Measurements from ENCODE around the gene LYZL4.

The LYZL4 gene

GRCh38 chr3:42410370-42411131 is at the start of gene LYZL4:
Gene LYZL4, minus strand, starts transcription at chr3:42410610. Its CDS starts 3,359 bp downstream, at chr3:42407251.
- Mint-ChIP-seq H3K4me1 (ENCODE audit: low read depth) (no peaks in the 10 kb centered on the region), H3K4me3 (no peak within 1 kb of the TSS), H3K27me3 (ENCODE audit: low read depth) (peaks cover 7% of the 10 kb centered on the region), H3K9me3 (no peaks in the 10 kb centered on the region), H3K27ac (no peak within 1 kb of the TSS), H3K36me3 (ENCODE audit: low read depth) (no peaks in the 10 kb centered on the region)
- DNase-seq (ENCODE audit: low spot score): no peak

GRCh38 chr3:42459151-42459550 is 48.7 kb upstream of the LYZL4 start:
- no peaks in the 10 kb centered on the region for H3K4me1 Mint-ChIP-seq (ENCODE audit: low read depth)
- H3K4me3 Mint-ChIP-seq: no peak overlapping the region
- no peak for DNase-seq (ENCODE audit: low spot score)
- H3K27me3 Mint-ChIP-seq (ENCODE audit: low read depth): peaks cover 16% of the 10 kb centered on the region
- H3K27ac Mint-ChIP-seq: no peak overlapping the region
- H3K9me3 Mint-ChIP-seq: no peaks in the 10 kb centered on the region
- H3K36me3 Mint-ChIP-seq (ENCODE audit: low read depth): no peaks in the 10 kb centered on the region

GRCh38 chr3:42456211-42456610 is 45.8 kb upstream of the LYZL4 start:
- Mint-ChIP-seq H3K4me1 (ENCODE audit: low read depth) (no peaks in the 10 kb centered on the region), H3K4me3 (no peak overlapping the region), H3K9me3 (no peaks in the 10 kb centered on the region), H3K36me3 (ENCODE audit: low read depth) (no peaks in the 10 kb centered on the region), H3K27ac (no peak overlapping the region), H3K27me3 (ENCODE audit: low read depth) (peaks cover 15% of the 10 kb centered on the region)
- no peak for DNase-seq (ENCODE audit: low spot score)

GRCh38 chr3:42451546-42452230 is 41.3 kb upstream of the LYZL4 start:
- H3K9me3 Mint-ChIP-seq: no peaks in the 10 kb centered on the region
- H3K36me3 Mint-ChIP-seq (ENCODE audit: low read depth): no peaks in the 10 kb centered on the region
- no peak overlapping the region for H3K4me3 Mint-ChIP-seq
- peaks cover 6% of the 10 kb centered on the region for H3K27me3 Mint-ChIP-seq (ENCODE audit: low read depth)
- no peak for DNase-seq (ENCODE audit: low spot score)
- H3K4me1 Mint-ChIP-seq (ENCODE audit: low read depth): no peaks in the 10 kb centered on the region
- no peak overlapping the region for H3K27ac Mint-ChIP-seq

GRCh38 chr3:42451116-42451515 is 40.7 kb upstream of the LYZL4 start:
- Mint-ChIP-seq H3K4me3 (no peak overlapping the region), H3K9me3 (no peaks in the 10 kb centered on the region), H3K4me1 (ENCODE audit: low read depth) (no peaks in the 10 kb centered on the region), H3K36me3 (ENCODE audit: low read depth) (no peaks in the 10 kb centered on the region), H3K27me3 (ENCODE audit: low read depth) (peaks cover 4% of the 10 kb centered on the region), H3K27ac (no peak overlapping the region)
- DNase-seq (ENCODE audit: low spot score): no peak

- Mint-ChIP-seq H3K36me3 (ENCODE audit: low read depth) (no peaks in the 10 kb centered on the region), H3K9me3 (no peaks in the 10 kb centered on the region), H3K27me3 (ENCODE audit: low read depth) (peaks cover 5% of the 10 kb centered on the region), H3K4me1 (ENCODE audit: low read depth) (no peaks in the 10 kb centered on the region), H3K27ac (no peak overlapping the region), H3K4me3 (no peak overlapping the region)
- no peak for DNase-seq (ENCODE audit: low spot score)
These were observed 40.2 kb upstream of the LYZL4 start for GRCh38 chr3:42450567-42450966.

GRCh38 chr3:42447481-42447880 is 37.1 kb upstream of the LYZL4 start:
- Mint-ChIP-seq H3K27me3 (ENCODE audit: low read depth) (peaks cover 5% of the 10 kb centered on the region), H3K9me3 (no peaks in the 10 kb centered on the region), H3K4me1 (ENCODE audit: low read depth) (no peaks in the 10 kb centered on the region), H3K27ac (no peak overlapping the region), H3K36me3 (ENCODE audit: low read depth) (no peaks in the 10 kb centered on the region), H3K4me3 (no peak overlapping the region)
- no peak for DNase-seq (ENCODE audit: low spot score)

- Mint-ChIP-seq H3K36me3 (ENCODE audit: low read depth) (no peaks in the 10 kb centered on the region), H3K9me3 (no peaks in the 10 kb centered on the region), H3K27me3 (ENCODE audit: low read depth) (peaks cover 10% of the 10 kb centered on the region), H3K27ac (no peak overlapping the region), H3K4me3 (no peak overlapping the region), H3K4me1 (ENCODE audit: low read depth) (no peaks in the 10 kb centered on the region)
- DNase-seq (ENCODE audit: low spot score): no peak
These were observed 36.0 kb upstream of the LYZL4 start for GRCh38 chr3:42446111-42447050.

GRCh38 chr3:42443819-42444436 is 33.5 kb upstream of the LYZL4 start:
- Mint-ChIP-seq H3K4me3 (no peak overlapping the region), H3K36me3 (ENCODE audit: low read depth) (no peaks in the 10 kb centered on the region), H3K27ac (no peak overlapping the region), H3K9me3 (no peaks in the 10 kb centered on the region), H3K4me1 (ENCODE audit: low read depth) (no peaks in the 10 kb centered on the region), H3K27me3 (ENCODE audit: low read depth) (peaks cover 10% of the 10 kb centered on the region)
- DNase-seq (ENCODE audit: low spot score): peak; percentile 56

GRCh38 chr3:42443292-42443691 is 32.9 kb upstream of the LYZL4 start:
- Mint-ChIP-seq H3K27me3 (ENCODE audit: low read depth) (peaks cover 9% of the 10 kb centered on the region), H3K4me3 (no peak overlapping the region), H3K27ac (no peak overlapping the region), H3K4me1 (ENCODE audit: low read depth) (no peaks in the 10 kb centered on the region), H3K36me3 (ENCODE audit: low read depth) (no peaks in the 10 kb centered on the region), H3K9me3 (no peaks in the 10 kb centered on the region)
- DNase-seq (ENCODE audit: low spot score): no peak

GRCh38 chr3:42442640-42443039 is 32.2 kb upstream of the LYZL4 start:
- Mint-ChIP-seq H3K9me3 (no peaks in the 10 kb centered on the region), H3K36me3 (ENCODE audit: low read depth) (no peaks in the 10 kb centered on the region), H3K4me3 (no peak overlapping the region), H3K27me3 (ENCODE audit: low read depth) (peaks cover 9% of the 10 kb centered on the region), H3K27ac (no peak overlapping the region), H3K4me1 (ENCODE audit: low read depth) (no peaks in the 10 kb centered on the region)
- DNase-seq (ENCODE audit: low spot score): no peak

- Mint-ChIP-seq H3K27me3 (ENCODE audit: low read depth) (peaks cover 9% of the 10 kb centered on the region), H3K27ac (no peak overlapping the region), H3K36me3 (ENCODE audit: low read depth) (no peaks in the 10 kb centered on the region), H3K4me3 (no peak overlapping the region), H3K4me1 (ENCODE audit: low read depth) (no peaks in the 10 kb centered on the region), H3K9me3 (no peaks in the 10 kb centered on the region)
- no peak for DNase-seq (ENCODE audit: low spot score)
These were observed 31.4 kb upstream of the LYZL4 start for GRCh38 chr3:42441791-42442190.

GRCh38 chr3:42440924-42441323 is 30.5 kb upstream of the LYZL4 start:
- peaks cover 8% of the 10 kb centered on the region for H3K27me3 Mint-ChIP-seq (ENCODE audit: low read depth)
- no peaks in the 10 kb centered on the region for H3K36me3 Mint-ChIP-seq (ENCODE audit: low read depth)
- no peak for DNase-seq (ENCODE audit: low spot score)
- no peak overlapping the region for H3K4me3 Mint-ChIP-seq
- H3K27ac Mint-ChIP-seq: no peak overlapping the region
- no peaks in the 10 kb centered on the region for H3K4me1 Mint-ChIP-seq (ENCODE audit: low read depth)
- H3K9me3 Mint-ChIP-seq: no peaks in the 10 kb centered on the region
